ENCODE results near the gene OR51B4. TPM values are rescaled to one million over a fixed set of nuclear protein-coding genes. Genes with fewer than 3 reads are reported as not detected.

OR51B4 gene
- total RNA-seq, 1 donor from 2014 or later: not detected

DNA sequence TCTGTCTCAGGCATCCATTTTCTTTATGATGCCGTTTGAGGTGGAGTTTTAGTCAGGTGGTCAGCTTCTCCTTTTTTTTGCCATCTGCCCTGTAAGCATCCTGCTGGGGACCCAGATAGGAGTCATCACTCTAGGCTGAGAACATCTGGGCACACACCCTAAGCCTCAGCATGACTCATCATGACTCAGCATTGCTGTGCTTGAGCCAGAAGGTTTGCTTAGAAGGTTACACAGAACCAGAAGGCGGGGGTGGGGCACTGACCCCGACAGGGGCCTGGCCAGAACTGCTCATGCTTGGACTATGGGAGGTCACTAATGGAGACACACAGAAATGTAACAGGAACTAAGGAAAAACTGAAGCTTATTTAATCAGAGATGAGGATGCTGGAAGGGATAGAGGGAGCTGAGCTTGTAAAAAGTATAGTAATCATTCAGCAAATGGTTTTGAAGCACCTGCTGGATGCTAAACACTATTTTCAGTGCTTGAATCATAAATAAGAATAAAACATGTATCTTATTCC is 21.1 kb downstream of the OR51B4 start:
- H3K9me3 Mint-ChIP-seq: no peaks in the 10 kb centered on the region
- H3K36me3 Mint-ChIP-seq: no peaks in the 10 kb centered on the region
- H3K4me2 ChIP-seq: no peak overlapping the region
- H3K79me2 ChIP-seq (ENCODE audit: low read depth): no peaks in the 10 kb centered on the region
- TF ChIP-seq EZH2phosphoT487 (IDR thresholded peaks at IDR 0.05): no peak
- no peak for TF ChIP-seq EZH2 (IDR thresholded peaks at IDR 0.05)
- TF ChIP-seq, protein P1, sequence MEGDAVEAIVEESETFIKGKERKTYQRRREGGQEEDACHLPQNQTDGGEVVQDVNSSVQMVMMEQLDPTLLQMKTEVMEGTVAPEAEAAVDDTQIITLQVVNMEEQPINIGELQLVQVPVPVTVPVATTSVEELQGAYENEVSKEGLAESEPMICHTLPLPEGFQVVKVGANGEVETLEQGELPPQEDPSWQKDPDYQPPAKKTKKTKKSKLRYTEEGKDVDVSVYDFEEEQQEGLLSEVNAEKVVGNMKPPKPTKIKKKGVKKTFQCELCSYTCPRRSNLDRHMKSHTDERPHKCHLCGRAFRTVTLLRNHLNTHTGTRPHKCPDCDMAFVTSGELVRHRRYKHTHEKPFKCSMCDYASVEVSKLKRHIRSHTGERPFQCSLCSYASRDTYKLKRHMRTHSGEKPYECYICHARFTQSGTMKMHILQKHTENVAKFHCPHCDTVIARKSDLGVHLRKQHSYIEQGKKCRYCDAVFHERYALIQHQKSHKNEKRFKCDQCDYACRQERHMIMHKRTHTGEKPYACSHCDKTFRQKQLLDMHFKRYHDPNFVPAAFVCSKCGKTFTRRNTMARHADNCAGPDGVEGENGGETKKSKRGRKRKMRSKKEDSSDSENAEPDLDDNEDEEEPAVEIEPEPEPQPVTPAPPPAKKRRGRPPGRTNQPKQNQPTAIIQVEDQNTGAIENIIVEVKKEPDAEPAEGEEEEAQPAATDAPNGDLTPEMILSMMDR (IDR thresholded peaks at IDR 0.05): no peak
- DNase-seq (ENCODE audit: low spot score): peak; percentile 39
- H4K20me1 ChIP-seq (ENCODE audit: low read depth): no peaks in the 10 kb centered on the region
- no peaks in the 10 kb centered on the region for H3K4me1 ChIP-seq
- H3K9me3 ChIP-seq (ENCODE audit: low read depth): no peaks in the 10 kb centered on the region
- H3K27me3 Mint-ChIP-seq (ENCODE audit: insufficient read depth, low read depth): no peaks in the 10 kb centered on the region
- H3K27me3 ChIP-seq: no peaks in the 10 kb centered on the region
- no peaks in the 10 kb centered on the region for H3F3A ChIP-seq (ENCODE audit: low read depth)
- no peak overlapping the region for H3K27ac Mint-ChIP-seq
- no peak overlapping the region for H3K4me3 Mint-ChIP-seq
- peaks cover 5% of the 10 kb centered on the region for H3K4me1 Mint-ChIP-seq
- H3K9ac ChIP-seq: no peak overlapping the region
- no peak overlapping the region for H2AFZ ChIP-seq (replicated peaks)
- H3K27ac ChIP-seq: no peak overlapping the region
- no peak overlapping the region for H3K4me3 ChIP-seq
- no peaks in the 10 kb centered on the region for H3K36me3 ChIP-seq

DNA sequence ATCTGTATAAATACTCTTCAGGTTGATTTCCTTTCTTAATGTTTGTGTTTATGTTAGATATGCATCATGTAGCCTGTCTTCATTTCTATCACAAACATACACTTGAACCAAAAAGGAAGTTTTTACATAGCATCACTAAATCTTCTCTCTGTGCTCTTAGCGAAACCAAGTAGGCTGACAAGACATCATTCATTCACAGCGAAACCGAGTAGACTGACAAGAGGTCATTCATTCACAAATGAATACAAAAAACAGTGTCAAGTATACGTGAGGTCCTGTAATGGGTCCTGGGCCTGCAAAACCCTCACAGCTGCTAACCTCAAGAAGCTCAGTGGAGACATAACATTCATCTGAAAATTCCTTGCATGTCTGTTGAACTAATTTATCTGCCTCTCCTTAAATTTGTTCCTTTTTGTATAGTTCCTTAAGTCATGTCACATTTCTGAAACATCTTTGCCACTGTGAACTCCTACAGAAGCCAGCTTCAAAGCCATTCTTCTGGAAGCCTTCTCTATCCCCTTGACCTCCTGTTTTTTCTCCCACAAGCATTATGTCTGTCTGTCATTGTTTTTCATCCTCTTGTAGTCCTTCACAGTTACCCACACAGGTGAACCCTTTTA is 22.2 kb downstream of the OR51B4 start:
- Histone ChIP-seq H3K4me1 (peaks cover 2% of the 10 kb centered on the region), H3K36me3 (no peaks in the 10 kb centered on the region), H3F3A (ENCODE audit: low read depth) (no peaks in the 10 kb centered on the region), H3K9ac (no peak overlapping the region), H3K4me2 (no peak overlapping the region), H2AFZ (replicated peaks) (no peak overlapping the region), H4K20me1 (ENCODE audit: low read depth) (no peaks in the 10 kb centered on the region), H3K9me3 (ENCODE audit: low read depth) (no peaks in the 10 kb centered on the region), H3K79me2 (ENCODE audit: low read depth) (no peaks in the 10 kb centered on the region), H3K27me3 (no peaks in the 10 kb centered on the region), H3K27ac (no peak overlapping the region), H3K4me3 (no peak overlapping the region)
- H3K4me3 Mint-ChIP-seq: no peak overlapping the region
- no peak for DNase-seq (ENCODE audit: low spot score)
- H3K36me3 Mint-ChIP-seq: no peaks in the 10 kb centered on the region
- H3K27me3 Mint-ChIP-seq (ENCODE audit: insufficient read depth, low read depth): no peaks in the 10 kb centered on the region
- H3K27ac Mint-ChIP-seq: no peak overlapping the region
- peaks cover 5% of the 10 kb centered on the region for H3K4me1 Mint-ChIP-seq
- no peaks in the 10 kb centered on the region for H3K9me3 Mint-ChIP-seq
- TF ChIP-seq EZH2phosphoT487 (IDR thresholded peaks at IDR 0.05) (no peak), EZH2 (IDR thresholded peaks at IDR 0.05) (no peak)
- TF ChIP-seq, protein P1 (IDR thresholded peaks at IDR 0.05): no peak

- Mint-ChIP-seq H3K27me3 (ENCODE audit: insufficient read depth, low read depth) (no peaks in the 10 kb centered on the region), H3K9me3 (no peaks in the 10 kb centered on the region), H3K4me1 (peaks cover 7% of the 10 kb centered on the region), H3K36me3 (no peaks in the 10 kb centered on the region), H3K4me3 (no peak overlapping the region), H3K27ac (no peak overlapping the region)
- H3K79me2 ChIP-seq (ENCODE audit: low read depth): no peaks in the 10 kb centered on the region
- DNase-seq (ENCODE audit: low spot score): no peak
- H3K27ac ChIP-seq: no peak overlapping the region
- H3F3A ChIP-seq (ENCODE audit: low read depth): no peaks in the 10 kb centered on the region
- H4K20me1 ChIP-seq (ENCODE audit: low read depth): no peaks in the 10 kb centered on the region
- H3K4me1 ChIP-seq: peaks cover 4% of the 10 kb centered on the region
- H3K4me2 ChIP-seq: no peak overlapping the region
- TF ChIP-seq, protein P1 (IDR thresholded peaks at IDR 0.05): no peak
- no peak for TF ChIP-seq EZH2 (IDR thresholded peaks at IDR 0.05)
- no peak overlapping the region for H2AFZ ChIP-seq (replicated peaks)
- H3K9ac ChIP-seq: no peak overlapping the region
- no peaks in the 10 kb centered on the region for H3K9me3 ChIP-seq (ENCODE audit: low read depth)
- H3K27me3 ChIP-seq: no peaks in the 10 kb centered on the region
- H3K36me3 ChIP-seq: no peaks in the 10 kb centered on the region
- no peak overlapping the region for H3K4me3 ChIP-seq
These were observed 23.9 kb downstream of the OR51B4 start for GRCh38 chr11:5277807-5278382.
